CMK (cell line): ENCODE results near the gene CGB3.

Experiments used
- DNase-seq: peaks from one replicate; pipeline ENCODE4 v3.0.0-alpha.2; 2010; ENCODE audit warnings: low read depth

Gene CGB3

GRCh38 chr19:49016067-49016839 is 7.9 kb downstream of the CGB3 start:
- DNase-seq: no peak

GRCh38 chr19:49014870-49015255 is 9.3 kb downstream of the CGB3 start:
- DNase-seq: no peak

- DNase-seq: no peak
Measured at GRCh38 chr19:49014123-49014869, 9.8 kb downstream of the CGB3 start.

GRCh38 chr19:49011194-49011593 is 12.9 kb downstream of the CGB3 start:
- no peak for DNase-seq

GRCh38 chr19:49010453-49010852 is 13.7 kb downstream of the CGB3 start:
- DNase-seq: no peak

- DNase-seq: no peak
Measured at GRCh38 chr19:49009828-49010227, 14.3 kb downstream of the CGB3 start.

- no peak for DNase-seq
Measured at GRCh38 chr19:49006905-49007304, 17.2 kb downstream of the CGB3 start.

GRCh38 chr19:49004964-49005614 is 19.0 kb downstream of the CGB3 start:
- no peak for DNase-seq

- no peak for DNase-seq
Measured at GRCh38 chr19:49004133-49004532, 20.0 kb downstream of the CGB3 start.

- no peak for DNase-seq
Measured at GRCh38 chr19:48999481-49000325, 24.4 kb downstream of the CGB3 start.

- DNase-seq: no peak
Measured at GRCh38 chr19:48997972-48998371, 26.2 kb downstream of the CGB3 start.

- no peak for DNase-seq
Measured at GRCh38 chr19:48994035-48994386, 30.1 kb downstream of the CGB3 start.

GRCh38 chr19:48993175-48994034 is 30.7 kb downstream of the CGB3 start, which contains the start of the genes GYS1 and RUVBL2:
TSS of gene GYS1 (minus strand) at chr19:48993309. CDS start at chr19:48993112, 197 bp downstream.
TSS of gene RUVBL2 (plus strand) at chr19:48993887. CDS start at chr19:48993912, 25 bp downstream.
- DNase-seq: peak; percentile 100

GRCh38 chr19:48992581-48993174 is 31.5 kb downstream of the CGB3 start:
- no peak for DNase-seq

- no peak for DNase-seq
Measured at GRCh38 chr19:48991873-48992580, 32.1 kb downstream of the CGB3 start.

GRCh38 chr19:48991011-48991609 is 33.0 kb downstream of the CGB3 start:
- DNase-seq: no peak

- DNase-seq: no peak
Measured at GRCh38 chr19:48990400-48990799, 33.7 kb downstream of the CGB3 start.

GRCh38 chr19:48989701-48990291 is 34.3 kb downstream of the CGB3 start:
- no peak for DNase-seq

- DNase-seq: no peak
Measured at GRCh38 chr19:48988860-48989259, 35.3 kb downstream of the CGB3 start.
